Tibial nerve (tissue), 4 donors: ENCODE measurements around the gene ABI1.

ENCODE experiments used
- EP300 ChIP-seq, 2 donors: sonication (generic); formaldehyde crosslinking; IDR thresholded peaks; one replicate each; pipeline ENCODE4 v1.6.1; 2017; ENCODE audit warnings: antibody characterized with exemption in 2 of 2, mild to moderate bottlenecking in 1 of 2
- POLR2A ChIP-seq, 2 donors: fragments of 450-650 bp; IDR thresholded peaks; one replicate each; pipeline ENCODE4 v1.6.1; 2017; ENCODE audit warnings: antibody characterized with exemption in 2 of 2, mild to moderate bottlenecking in 2 of 2, moderate library complexity in 2 of 2
- TF ChIP-seq, protein P1 (sequence below), 5 experiments: fragments of 200-600 bp in 3 of 5; fragments of 450-650 bp in 2 of 5; sonication (generic) in 3 of 5; IDR thresholded peaks; one replicate each; pipeline ENCODE4 v1.5.1; 2016 to 2019; ENCODE audit warnings: antibody characterized with exemption in 5 of 5, mild to moderate bottlenecking in 3 of 5, moderate library complexity in 2 of 5

DNA sequence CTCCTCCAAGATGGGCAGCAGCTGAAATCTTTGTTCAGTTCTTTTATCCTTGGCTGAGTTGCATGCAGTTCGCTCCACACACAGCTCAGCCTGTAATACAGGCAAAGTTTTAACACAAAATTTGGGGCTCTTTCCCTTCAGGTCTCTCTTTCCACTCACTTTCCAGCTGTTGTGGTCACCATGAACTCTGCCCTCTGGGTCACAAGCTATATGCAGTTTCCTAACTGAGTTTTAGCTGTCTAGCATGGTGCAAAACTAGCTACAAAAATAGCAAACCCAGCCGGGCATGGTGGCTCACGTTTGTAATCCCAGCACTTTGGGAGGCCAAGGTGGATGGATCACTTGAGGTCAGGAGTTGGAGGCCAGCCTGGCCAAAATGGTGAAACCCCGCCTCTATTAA, 53.2 kb downstream of the ABI1 start:
- TF ChIP-seq, protein P1, sequence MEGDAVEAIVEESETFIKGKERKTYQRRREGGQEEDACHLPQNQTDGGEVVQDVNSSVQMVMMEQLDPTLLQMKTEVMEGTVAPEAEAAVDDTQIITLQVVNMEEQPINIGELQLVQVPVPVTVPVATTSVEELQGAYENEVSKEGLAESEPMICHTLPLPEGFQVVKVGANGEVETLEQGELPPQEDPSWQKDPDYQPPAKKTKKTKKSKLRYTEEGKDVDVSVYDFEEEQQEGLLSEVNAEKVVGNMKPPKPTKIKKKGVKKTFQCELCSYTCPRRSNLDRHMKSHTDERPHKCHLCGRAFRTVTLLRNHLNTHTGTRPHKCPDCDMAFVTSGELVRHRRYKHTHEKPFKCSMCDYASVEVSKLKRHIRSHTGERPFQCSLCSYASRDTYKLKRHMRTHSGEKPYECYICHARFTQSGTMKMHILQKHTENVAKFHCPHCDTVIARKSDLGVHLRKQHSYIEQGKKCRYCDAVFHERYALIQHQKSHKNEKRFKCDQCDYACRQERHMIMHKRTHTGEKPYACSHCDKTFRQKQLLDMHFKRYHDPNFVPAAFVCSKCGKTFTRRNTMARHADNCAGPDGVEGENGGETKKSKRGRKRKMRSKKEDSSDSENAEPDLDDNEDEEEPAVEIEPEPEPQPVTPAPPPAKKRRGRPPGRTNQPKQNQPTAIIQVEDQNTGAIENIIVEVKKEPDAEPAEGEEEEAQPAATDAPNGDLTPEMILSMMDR (IDR thresholded peaks at IDR 0.05) = no peak
- TF ChIP-seq POLR2A (IDR thresholded peaks at IDR 0.05) (no peak), EP300 (IDR thresholded peaks at IDR 0.05) (no peak)
